Small intestine (tissue), 16 donors: Measurements from ENCODE around the gene PCNX1. TPM values are rescaled to one million over a fixed set of nuclear protein-coding genes. Genes with fewer than 3 reads are reported as not detected.
"Not testable (repeated sequence)": the region's sequence is repeated elsewhere in the genome, so short reads cannot be mapped to it uniquely, and the experiment has no call there.

Experiments used
- DNase-seq, 2 donors: peaks; one replicate each; pipeline versions ENCODE4 v3.0.0 to v3.0.0-alpha.2; 2013
- FAIRE-seq: peaks from 2 replicates; lab custom pipeline; 2012; peaks lifted over from hg19 to GRCh38; lab: Jason Lieb, UNC
- H3K27ac ChIP-seq, 3 donors: one replicate each; pipeline ENCODE4 v1.5.1; 2013; ENCODE audit warnings: low read length in 2 of 3, mild to moderate bottlenecking in 2 of 3, control low read depth in 1 of 3, inconsistent platforms in 1 of 3, low read depth in 1 of 3, moderate library complexity in 1 of 3
- H3K27me3 ChIP-seq, 3 donors: one replicate each; pipeline ENCODE4 v1.6.1; 2013; ENCODE audit warnings: low read length in 3 of 3, inconsistent platforms in 1 of 3; ENCODE audit not compliant: control insufficient read depth in 3 of 3, insufficient read depth in 3 of 3
- H3K36me3 ChIP-seq, 3 donors: one replicate each; pipeline ENCODE4 v1.6.1; 2013; ENCODE audit warnings: low read length in 3 of 3, inconsistent platforms in 1 of 3, low read depth in 1 of 3, mild to moderate bottlenecking in 1 of 3, moderate library complexity in 1 of 3; ENCODE audit not compliant: control insufficient read depth in 3 of 3, insufficient read depth in 2 of 3
- H3K4me1 ChIP-seq, 3 donors: one replicate each; pipeline ENCODE4 v1.6.1; 2013; ENCODE audit warnings: low read length in 2 of 3, inconsistent platforms in 1 of 3, low read depth in 1 of 3, mild to moderate bottlenecking in 1 of 3, moderate library complexity in 1 of 3; ENCODE audit not compliant: control insufficient read depth in 3 of 3, insufficient read depth in 2 of 3
- H3K4me3 ChIP-seq, 3 donors: one replicate each; pipeline ENCODE4 v1.5.1; 2013; ENCODE audit warnings: low read length in 3 of 3, control low read depth in 1 of 3, inconsistent platforms in 1 of 3, low read depth in 1 of 3, mild to moderate bottlenecking in 1 of 3, moderate library complexity in 1 of 3
- H3K9me3 ChIP-seq, 2 donors: one replicate each; pipeline ENCODE4 v1.6.1; 2013; ENCODE audit warnings: low read depth in 1 of 2, low read length in 1 of 2; ENCODE audit not compliant: control insufficient read depth in 2 of 2, insufficient read depth in 1 of 2
- WGBS, 3 donors: extraction: QIAGEN DNeasy Blood & Tissue Kit; methylation state at CpG; one replicate each; pipeline ENCODE4 v1.1.7; 2013; 5-methylcytosine and 5-hydroxymethylcytosine counted together
- long read RNA-seq, 10 donors: transcript quantifications; one replicate each; lab custom pipeline, GENCODE V29; 2026
- polyA plus RNA-seq, 4 donors: library from polyadenylated mRNA; stranded (reverse) in 3 of 4; unstranded in 1 of 4; fragments of 200-250 nt in 3 of 4; fragments of 120-200 nt in 1 of 4; gene quantifications; one replicate each; pipeline versions ENCODE4 v1.2.1 to v1.2.3, GENCODE V29; 2013
- donor health status: healthy with polysubstance abuse.
- donor health status: control.
- donor health status: control.
- donor health status: Bipolar disorder and iron deficiency.
- donor health status: healthy.

PCNX1 gene
- polyA plus RNA-seq, result 10 to 100 TPM in 1 of 4 donors, 1 to 10 TPM in 3; 4.7 to 49.4 (median 6.5) TPM
- long read RNA-seq, donor 1, result 0 reads
- long read RNA-seq, donor 2, partial matches to known transcripts, result 6 of 6 reads
- long read RNA-seq, donor 2, other reads (novel, unspliced or antisense), result 0 of 6 reads
- long read RNA-seq, donor 3, partial matches to known transcripts, result 8 of 8 reads
- long read RNA-seq, donor 3, other reads (novel, unspliced or antisense), result 0 of 8 reads
- long read RNA-seq, donor 4, result 0 reads
- long read RNA-seq, donor 5, result 0 reads
- long read RNA-seq, donor 6, full-length matches to known transcripts, result 1 of 15 reads
- long read RNA-seq, donor 6, partial matches to known transcripts, result 14 of 15 reads
- long read RNA-seq, donor 6, other reads (novel, unspliced or antisense), result 0 of 15 reads
- long read RNA-seq, donor 7, result 0 reads
- long read RNA-seq, donor 8, result 0 reads
- long read RNA-seq, donor 9, result 0 reads
- long read RNA-seq, donor 10, partial matches to known transcripts, result 11 of 11 reads
- long read RNA-seq, donor 10, other reads (novel, unspliced or antisense), result 0 of 11 reads

DNA sequence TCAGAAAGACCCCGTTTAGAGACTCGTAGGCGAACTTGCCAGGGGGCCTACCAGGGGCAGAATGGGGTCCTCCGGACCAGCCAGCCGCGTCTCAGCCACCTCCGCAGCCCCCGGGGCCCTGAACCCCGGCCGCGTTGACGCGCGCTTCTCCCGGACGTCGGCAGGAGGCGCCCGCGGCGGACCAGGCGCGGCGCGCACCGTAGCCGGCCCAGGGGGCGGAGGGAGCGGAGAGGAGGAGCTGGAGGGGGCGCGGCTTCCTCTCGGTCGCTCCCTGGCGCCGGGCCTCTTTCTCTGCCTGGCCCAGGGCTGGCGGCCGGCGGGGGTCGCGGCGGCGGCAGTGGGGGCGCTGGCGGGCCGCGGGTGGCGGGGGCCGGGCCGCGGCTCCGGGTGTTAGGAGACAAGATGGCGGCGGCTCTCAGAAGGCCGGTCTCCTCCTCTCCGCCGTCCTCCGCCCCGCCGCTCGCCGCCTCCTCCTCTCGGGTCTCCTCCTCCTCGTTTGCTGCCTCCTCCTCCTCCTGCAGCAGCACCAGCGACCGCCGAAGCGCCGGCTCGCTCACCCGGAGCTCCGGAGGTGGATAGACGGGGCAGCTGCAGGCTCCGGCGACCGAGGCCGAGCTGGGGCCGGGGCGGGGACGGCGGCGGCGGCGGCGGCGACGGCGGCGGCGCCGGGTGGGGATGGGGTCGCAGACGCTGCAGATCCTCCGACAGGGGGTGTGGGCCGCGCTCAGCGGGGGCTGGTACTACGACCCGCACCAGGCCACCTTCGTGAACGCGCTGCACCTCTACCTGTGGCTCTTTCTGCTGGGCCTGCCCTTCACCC lies at the start of gene PCNX1:
PCNX1 (plus strand) TSS at position 284 of the 820 bp plus-strand sequence; CDS start at position 676, 392 bp downstream.
- H3K27ac ChIP-seq, result peak within 1 kb of the TSS; percentile 91 to 98 (median 93)
- H3K27me3 ChIP-seq, result no peaks in the 10 kb centered on the region
- peak; percentile 83 to 95 for DNase-seq
- no peaks in the 10 kb centered on the region for H3K9me3 ChIP-seq
- H3K4me1 ChIP-seq, result peaks cover 3 to 25% (median 5%) of the 10 kb centered on the region in 3 donors
- 0% methylated on average over 61 to 101 of the region's 101 CpGs for WGBS, 3 donors
- H3K36me3 ChIP-seq, result no peaks in the 10 kb centered on the region
- H3K4me3 ChIP-seq, result peak within 1 kb of the TSS; percentile 66 to 92 (median 90)
- FAIRE-seq, result no peak

GRCh38 chr14:70857496-70857890 lies 49.8 kb upstream of the PCNX1 start:
- no peaks in the 10 kb centered on the region for H3K9me3 ChIP-seq
- DNase-seq (no peak), FAIRE-seq (no peak)
- H3K4me3 ChIP-seq, result no peak overlapping the region
- WGBS, 3 donors, result 87 to 92% (median 87%) methylated on average over 2 of the region's 2 CpGs
- H3K4me1 ChIP-seq, result no peaks in the 10 kb centered on the region
- no peaks in the 10 kb centered on the region for H3K27me3 ChIP-seq
- no peak overlapping the region for H3K27ac ChIP-seq
- H3K36me3 ChIP-seq, result no peaks in the 10 kb centered on the region

DNA sequence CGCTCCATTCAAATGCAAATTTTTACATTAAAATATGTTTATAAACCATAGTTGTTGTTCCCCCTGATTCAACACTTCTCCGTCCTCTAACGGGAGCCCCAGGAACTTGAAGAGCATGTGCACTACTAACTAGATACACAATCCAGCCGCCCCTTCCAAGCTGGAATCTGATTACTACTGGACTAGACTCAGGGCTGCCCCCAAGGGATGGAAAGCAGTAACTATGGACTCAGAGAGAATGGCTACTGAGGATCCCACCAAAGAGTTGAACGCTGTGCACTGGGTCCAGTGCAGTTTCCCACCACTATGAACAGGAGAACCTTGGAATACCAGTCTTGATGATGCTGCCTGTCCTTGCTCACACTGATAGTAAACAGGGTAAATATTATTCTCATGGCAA lies 48.6 kb upstream of the PCNX1 start:
- Histone ChIP-seq H3K9me3 (no peaks in the 10 kb centered on the region), H3K4me1 (no peaks in the 10 kb centered on the region), H3K36me3 (no peaks in the 10 kb centered on the region), H3K4me3 (no peak overlapping the region), H3K27ac (no peak overlapping the region), H3K27me3 (no peaks in the 10 kb centered on the region)
- DNase-seq (no peak), FAIRE-seq (no peak)
- WGBS, 3 donors, result 85 to 88% (median 85%) methylated on average over 5 of the region's 5 CpGs

- 60 to 72% (median 63%) methylated on average over 1 of the region's 1 CpG for WGBS, 3 donors
- not testable (repeated sequence) for H3K4me1 ChIP-seq, H3K27me3 ChIP-seq, H3K36me3 ChIP-seq, FAIRE-seq, H3K4me3 ChIP-seq, DNase-seq, H3K27ac ChIP-seq
- H3K9me3 ChIP-seq, result peaks cover 1 to 15% of the 10 kb centered on the region in 2 donors
These were observed 40.3 kb upstream of the PCNX1 start for GRCh38 chr14:70866992-70867391.

DNA sequence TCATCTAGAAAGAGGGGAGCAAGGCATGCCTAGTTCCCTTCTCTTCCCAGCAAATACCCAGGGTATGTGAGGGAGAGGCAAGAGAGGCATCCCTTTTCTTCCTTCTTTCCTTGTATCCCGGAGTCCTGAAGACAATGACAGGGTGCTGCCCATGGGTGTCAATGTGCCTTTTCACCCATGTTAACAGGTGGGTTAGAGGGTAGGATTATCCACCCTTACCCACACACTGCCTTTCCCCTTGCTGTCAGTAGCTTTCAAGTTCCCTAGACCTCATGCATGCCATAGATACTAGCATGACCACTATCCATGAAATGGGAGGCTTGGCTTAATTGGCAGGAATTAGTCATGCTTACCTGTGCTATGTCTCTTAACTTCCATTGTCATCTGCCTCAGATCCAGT lies 36.3 kb upstream of the PCNX1 start:
- Histone ChIP-seq H3K27ac (no peak overlapping the region), H3K9me3 (peaks cover 1 to 19% of the 10 kb centered on the region in 2 donors), H3K4me3 (no peak overlapping the region), H3K4me1 (no peaks in the 10 kb centered on the region), H3K27me3 (no peaks in the 10 kb centered on the region), H3K36me3 (no peaks in the 10 kb centered on the region)
- WGBS, 3 donors, result 92 to 95% (median 94%) methylated on average over 1 of the region's 1 CpG
- DNase-seq (no peak), FAIRE-seq (no peak)

DNA sequence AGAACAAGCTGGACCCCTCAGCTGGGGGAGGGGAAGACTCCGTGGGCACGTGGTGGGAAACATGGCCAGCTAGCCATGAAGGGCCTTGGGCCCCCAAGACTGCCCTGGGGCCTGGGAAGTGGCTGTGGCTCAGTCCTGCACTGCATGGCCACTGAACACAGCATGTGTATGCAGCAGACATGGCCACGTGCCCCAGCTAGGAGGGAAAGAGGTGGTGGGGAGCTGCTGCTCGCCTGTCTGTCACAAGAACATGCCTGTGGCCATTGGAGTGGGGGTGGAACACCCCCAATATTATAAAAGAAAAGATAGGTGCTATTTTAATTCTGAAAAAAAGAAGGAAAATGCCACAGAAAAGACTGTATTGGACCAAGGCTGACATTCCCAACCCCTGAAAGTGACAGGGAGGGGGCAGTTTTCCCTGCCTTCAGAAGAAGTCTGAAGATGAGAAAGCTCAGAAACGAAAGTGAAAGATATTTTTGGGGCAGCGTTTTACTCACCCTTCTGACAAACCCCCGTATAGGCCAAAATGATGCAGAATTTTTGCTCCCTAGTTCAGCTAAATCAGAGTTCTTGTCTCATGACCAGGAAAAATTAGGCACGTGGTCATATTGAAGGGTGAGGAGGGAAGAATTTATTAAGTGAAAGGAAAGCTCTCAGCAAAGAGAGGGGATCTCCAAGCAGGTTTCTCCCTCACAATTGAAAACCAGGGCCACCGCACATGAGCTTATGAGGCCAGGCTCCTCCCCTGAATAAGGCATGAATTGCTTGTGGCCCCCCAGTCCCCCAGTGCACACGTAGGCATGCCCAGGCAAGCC lies 35.2 kb upstream of the PCNX1 start:
- DNase-seq (peak in 1 of 2 donors; percentile 36), FAIRE-seq (no peak)
- Histone ChIP-seq H3K4me1 (no peaks in the 10 kb centered on the region), H3K27me3 (no peaks in the 10 kb centered on the region), H3K36me3 (no peaks in the 10 kb centered on the region), H3K9me3 (peaks cover 1 to 19% of the 10 kb centered on the region in 2 donors), H3K4me3 (no peak overlapping the region), H3K27ac (peak overlapping the region in 1 of 3 donors; percentile 59)
- 62 to 76% (median 70%) methylated on average over 10 of the region's 10 CpGs for WGBS, 3 donors

DNA sequence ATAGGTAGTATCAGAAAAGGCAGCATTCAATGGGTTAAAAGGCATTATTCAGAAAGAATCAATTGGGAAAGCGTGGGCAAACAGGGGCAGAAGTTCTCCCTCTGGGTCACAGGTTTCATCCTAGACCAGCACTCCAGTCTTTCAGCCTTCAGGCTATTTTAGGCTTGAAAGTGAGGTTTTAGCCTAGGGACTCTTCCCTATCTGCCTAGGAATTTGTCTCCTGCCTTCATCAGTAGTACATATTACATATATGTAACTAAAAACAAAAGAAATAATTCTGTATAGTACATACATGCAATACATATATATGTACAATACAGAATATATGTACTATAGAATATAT lies 34.6 kb upstream of the PCNX1 start:
- Histone ChIP-seq H3K27me3 (no peaks in the 10 kb centered on the region), H3K36me3 (no peaks in the 10 kb centered on the region), H3K4me1 (no peaks in the 10 kb centered on the region), H3K4me3 (no peak overlapping the region), H3K27ac (peak overlapping the region in 1 of 3 donors; percentile 5), H3K9me3 (peaks cover 1 to 19% of the 10 kb centered on the region in 2 donors)
- 59 to 89% (median 71%) methylated on average over 1 of the region's 1 CpG for WGBS, 3 donors
- FAIRE-seq, result no peak
- no peak for DNase-seq

DNA sequence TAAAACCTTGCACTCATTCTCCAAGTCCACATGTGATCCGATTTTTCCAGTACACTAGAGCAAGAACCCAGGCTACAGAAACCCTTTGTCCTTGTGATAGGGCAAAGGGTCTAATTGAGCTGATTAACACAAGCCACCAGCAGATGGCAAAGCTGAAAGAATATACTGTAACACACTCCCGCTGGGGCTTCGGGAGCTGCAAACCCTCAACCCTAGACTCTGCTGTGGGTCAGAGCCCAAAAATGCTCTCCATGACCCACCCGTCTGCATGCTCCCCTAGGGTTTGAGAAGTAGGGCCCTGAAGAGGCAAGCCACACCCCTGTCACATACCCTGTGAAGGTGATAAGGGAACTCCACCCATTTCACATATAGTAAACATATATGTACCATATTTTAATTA lies 33.6 kb upstream of the PCNX1 start:
- Histone ChIP-seq H3K9me3 (peaks cover 1 to 19% of the 10 kb centered on the region in 2 donors), H3K4me1 (no peaks in the 10 kb centered on the region), H3K27ac (no peak overlapping the region), H3K36me3 (no peaks in the 10 kb centered on the region), H3K27me3 (no peaks in the 10 kb centered on the region), H3K4me3 (no peak overlapping the region)
- WGBS, 3 donors, result 77 to 82% (median 82%) methylated on average over 4 of the region's 4 CpGs
- FAIRE-seq (no peak), DNase-seq (no peak)
